HG03139 (cell line): Measurements from ENCODE around the gene CNN1.
A peak's percentile ranks its signal among the peaks of the same experiment; 100 is the strongest.
"Not testable (repeated sequence)": the region's sequence is repeated elsewhere in the genome, so short reads cannot be mapped to it uniquely, and the experiment has no call there.

Experiments
- ATAC-seq: cut with Tn5 transposase; IDR thresholded peaks from one replicate; pipeline ENCODE4 v1.9.1; 2021; ENCODE audit not compliant: unreplicated experiment

CNN1 gene

DNA sequence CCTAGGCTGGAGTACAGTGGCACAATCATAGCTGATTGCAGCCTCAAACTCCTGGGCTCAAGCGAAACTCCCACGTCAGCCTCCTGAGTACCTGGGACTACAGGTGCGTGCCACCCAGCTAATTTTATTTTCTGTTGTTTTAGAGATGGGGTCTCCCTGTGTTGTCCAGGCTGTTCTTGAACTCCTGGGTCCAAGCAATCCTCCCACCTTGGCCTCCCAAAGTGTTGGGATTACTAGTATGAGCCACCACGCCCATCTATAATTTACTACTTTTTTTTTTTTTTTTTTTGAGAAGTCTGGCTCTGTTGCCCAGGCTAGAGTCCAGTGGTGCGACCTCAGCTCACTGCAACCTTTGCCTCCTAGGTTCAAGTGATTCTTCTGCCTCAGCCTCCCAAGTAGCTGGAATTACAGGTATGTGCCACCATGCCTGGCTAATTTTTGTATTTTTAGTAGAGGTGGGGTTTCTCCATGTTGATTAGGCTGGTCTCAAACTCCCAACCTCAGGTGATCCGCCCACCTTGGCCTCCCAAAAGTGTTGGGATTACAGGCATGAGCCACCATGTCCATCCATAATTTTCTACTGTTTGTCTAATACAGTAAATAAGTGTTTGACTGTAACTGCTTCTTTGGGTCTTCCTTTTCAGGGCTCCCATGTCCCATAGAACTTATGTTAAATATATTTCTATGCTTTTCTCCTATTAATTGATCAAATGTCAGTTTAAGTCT lies 25.6 kb downstream of the CNN1 start:
- not testable (repeated sequence) for ATAC-seq

GRCh38 chr19:11565649-11565980 lies 27.0 kb downstream of the CNN1 start:
- not testable (repeated sequence) for ATAC-seq

DNA sequence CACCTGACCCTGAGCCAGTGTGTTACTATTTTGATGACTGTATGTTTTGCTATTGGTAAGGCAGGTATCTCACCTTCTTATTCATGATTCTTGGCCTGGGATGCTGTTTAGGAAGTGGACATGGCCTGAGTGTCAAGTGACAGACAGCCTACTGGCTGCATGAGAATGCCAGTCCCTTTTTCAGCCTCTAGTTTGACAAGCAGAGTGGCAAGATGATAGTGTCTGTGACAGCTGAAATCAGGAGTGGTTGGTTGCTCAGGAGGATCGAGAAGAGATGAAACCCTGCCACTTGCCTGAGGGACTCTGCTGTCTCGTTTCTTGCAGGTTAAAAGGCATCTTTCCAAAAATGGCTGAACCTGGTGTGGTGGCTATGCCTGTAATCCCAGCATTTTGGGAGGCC lies 27.5 kb downstream of the CNN1 start:
- ATAC-seq = no peak

DNA sequence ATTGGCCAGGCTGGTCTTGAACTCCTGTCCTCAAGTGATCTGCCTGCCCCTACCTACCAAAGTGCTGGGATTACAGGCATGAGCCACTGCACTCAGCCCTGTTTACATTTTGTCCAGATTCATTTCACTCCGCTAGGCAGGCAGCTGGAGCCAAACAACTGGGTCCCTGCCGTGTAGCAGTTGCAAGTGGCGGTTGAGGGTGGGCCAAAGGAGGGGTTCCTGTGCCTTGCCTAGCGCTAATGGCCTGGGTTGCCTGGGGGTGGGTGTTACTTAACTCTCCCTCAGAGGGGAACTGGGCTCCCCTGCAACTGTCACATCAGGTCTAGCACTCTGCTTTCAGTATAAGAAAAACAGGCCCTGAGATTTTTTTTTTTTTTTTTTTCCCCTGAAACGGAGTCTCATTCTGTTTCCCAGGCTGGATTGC lies 31.4 kb downstream of the CNN1 start:
- ATAC-seq = no peak

DNA sequence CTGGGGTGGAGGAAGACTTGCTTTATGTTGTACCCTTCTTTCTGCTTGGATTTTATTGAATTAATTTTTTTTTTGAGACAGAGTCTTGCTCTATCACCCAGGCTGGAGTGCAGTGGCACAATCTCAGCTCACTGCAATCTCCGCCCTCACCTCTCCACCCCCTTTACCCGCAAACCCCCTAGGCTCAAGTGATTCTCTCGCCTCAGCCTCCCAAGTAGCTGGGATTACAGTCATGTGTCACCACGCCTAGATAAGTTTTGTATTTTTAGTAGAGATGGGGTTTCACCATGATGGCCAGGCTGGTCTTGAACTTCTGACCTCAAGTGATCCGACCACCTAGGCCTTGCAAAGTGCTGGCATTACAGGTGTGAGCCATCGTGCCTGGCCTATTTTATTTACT lies 34.7 kb downstream of the CNN1 start:
- ATAC-seq = not testable (repeated sequence)

GRCh38 chr19:11573763-11574162 lies 35.1 kb downstream of the CNN1 start:
- not testable (repeated sequence) for ATAC-seq

DNA sequence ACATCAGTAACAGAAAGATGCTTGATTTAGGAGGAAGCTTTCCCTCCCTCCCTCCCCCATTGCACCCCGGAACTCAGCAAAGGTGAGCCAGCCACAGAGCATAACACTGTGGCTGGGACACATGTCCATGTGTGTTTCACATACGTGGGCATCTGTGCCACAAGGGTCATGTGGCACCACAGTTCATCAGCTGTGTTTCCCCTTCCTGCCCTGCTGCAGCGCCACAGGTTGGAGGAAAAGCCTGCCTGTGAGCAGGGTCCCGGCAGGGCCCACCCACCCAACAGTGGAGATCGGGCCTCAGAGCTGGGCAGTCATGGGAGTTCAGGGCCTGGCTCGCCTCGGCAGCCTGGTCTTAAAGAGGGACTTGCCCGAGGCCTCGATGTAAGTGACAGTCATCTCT lies 36.0 kb downstream of the CNN1 start:
- no peak for ATAC-seq

- no peak for ATAC-seq
Observed at GRCh38 chr19:11576227-11576626, 37.6 kb downstream of the CNN1 start.

DNA sequence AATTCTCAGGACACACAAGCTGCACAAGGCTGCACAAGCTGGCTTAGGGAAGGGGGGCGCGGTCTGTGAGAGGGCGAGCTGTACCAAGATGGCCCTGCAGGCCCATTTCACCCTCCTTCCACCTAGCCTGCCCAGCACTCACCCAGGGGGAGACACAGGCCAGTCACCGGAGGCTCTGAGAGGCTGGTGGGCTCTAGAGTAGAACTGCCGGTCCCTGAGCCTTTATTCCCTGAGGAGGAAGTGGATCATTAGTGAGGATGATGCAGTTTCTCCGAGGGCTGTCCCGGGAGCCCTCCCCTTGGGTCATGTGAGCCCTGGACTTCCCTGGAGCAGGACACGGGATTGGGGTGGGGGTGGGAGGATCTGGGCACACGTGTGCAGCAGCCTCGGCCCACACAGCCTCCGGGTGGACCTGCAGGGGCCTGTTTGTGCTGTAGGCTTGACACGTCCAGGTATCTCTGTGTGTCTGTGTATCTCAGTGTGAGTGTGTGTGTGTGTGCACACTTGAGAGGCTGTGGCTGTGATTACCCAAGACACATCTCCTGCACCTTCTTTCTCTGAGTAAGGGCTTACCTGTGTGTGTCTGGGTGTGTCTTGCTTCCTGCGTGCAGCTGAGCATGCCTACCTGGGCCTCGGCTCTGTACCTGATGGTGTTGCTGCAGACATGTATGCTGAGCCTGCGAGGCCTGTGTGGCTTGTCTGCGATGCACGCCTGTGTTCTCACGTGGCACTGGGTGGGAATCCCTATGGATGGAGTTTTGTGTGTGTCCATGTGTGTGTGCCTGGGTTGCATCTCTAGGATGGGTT lies 39.0 kb downstream of the CNN1 start, which contains the start of gene ACP5:
Gene ACP5, minus strand, starts transcription at position 195 of the 807 bp plus-strand sequence. CDS start 328 bp downstream, outside the sequence.
- ATAC-seq = no peak

- no peak for ATAC-seq
Observed at GRCh38 chr19:11578258-11579142, 39.8 kb downstream of the CNN1 start.

GRCh38 chr19:11580116-11580515 lies 41.5 kb downstream of the CNN1 start:
- no peak for ATAC-seq

DNA sequence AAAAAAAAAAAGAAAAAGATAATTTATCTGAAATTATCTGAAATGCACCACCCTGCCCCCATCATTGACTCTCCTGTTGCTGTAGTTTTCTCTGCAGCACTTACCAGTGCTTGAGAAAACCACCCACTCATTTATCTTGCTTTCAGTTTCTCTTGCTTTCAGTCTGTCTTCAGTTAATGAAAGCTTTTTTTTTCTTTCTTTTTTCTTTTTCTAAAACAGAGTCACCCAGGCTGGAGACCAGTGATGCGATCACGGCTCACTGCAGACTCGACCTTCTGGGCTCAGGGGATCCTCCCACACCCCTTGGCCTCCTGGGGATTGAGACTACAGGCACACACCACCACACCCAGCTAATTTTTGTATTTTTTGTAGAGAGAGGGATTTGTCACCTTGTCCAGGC lies 43.1 kb downstream of the CNN1 start:
- ATAC-seq = no peak

DNA sequence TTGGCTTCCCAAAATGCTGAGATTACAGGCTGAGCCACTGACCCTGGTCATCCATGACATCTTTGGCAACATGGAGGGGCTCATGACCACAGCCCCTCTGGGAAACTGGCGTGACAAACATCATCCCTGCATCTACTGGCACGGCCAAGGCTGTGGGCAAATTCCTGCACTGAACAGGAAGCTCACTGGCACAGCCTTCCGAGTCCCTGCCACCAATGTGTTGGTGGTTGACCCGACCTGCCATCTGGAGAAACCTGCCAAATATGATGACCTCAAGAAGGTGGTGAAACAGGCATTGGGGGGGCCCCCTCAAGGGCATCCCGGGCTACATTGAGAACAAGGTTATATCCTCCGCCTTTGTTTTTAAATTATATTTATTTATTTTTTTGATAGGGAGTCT lies 47.7 kb downstream of the CNN1 start:
- no peak for ATAC-seq

- no peak for ATAC-seq
Observed at GRCh38 chr19:11587302-11587974, 48.8 kb downstream of the CNN1 start.

DNA sequence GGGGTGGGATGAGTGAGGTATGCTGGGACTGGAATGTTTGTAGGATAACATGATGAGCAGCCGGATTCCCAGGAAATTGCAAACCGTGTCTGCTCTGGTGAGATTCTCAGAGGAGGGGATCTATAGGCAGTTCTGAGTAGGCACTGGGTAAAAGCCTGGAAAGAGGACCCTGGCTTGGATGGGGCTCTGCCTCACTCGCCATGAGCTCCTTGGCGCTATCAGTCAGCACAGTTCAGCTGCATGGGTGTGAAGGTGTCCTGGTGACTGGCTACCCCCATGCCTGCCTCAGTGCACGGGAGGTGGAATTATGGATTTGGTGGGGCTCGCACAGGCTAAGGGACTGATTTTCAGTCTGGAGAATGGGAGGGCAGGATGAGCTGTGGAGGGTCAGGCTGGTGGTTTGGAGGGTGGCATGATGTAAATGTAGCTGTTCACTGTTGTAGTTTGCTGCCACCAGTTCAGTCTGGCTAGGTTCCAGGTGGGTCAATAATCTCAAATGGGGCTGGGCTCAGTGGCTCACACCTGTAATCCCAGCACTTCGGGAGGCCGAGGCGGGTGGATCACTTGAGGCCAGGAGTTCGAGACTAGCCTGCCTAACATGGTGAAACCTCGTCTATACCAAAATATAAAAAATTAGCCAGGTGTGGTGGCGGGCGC lies 49.5 kb downstream of the CNN1 start:
- no peak for ATAC-seq

DNA sequence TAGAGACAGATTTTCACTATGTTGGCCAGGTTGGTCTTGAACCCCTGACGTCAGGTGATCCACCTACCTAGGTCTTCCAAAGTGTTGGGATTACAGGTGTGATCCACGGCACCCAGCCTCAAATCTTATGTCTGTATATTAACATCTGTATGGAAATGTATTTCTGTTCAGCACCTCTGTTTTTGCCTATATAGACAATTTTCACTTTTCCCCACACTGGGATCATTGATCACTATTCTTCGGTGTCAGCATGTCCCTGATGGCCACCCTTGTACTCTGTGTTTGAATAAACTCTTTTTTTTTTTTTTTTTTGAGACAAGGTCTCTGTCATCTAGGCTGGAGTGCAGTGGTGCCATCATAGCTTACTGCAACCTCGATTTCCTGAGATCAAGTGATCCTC lies 55.4 kb downstream of the CNN1 start:
- no peak for ATAC-seq

GRCh38 chr19:11596156-11596555 lies 57.5 kb downstream of the CNN1 start:
- no peak for ATAC-seq

GRCh38 chr19:11597202-11598102 lies 58.8 kb downstream of the CNN1 start, which contains the start of gene ZNF627:
TSS of gene ZNF627 (plus strand) at chr19:11597483. CDS start at chr19:11597628, 145 bp downstream.
- peak; percentile 92 for ATAC-seq

DNA sequence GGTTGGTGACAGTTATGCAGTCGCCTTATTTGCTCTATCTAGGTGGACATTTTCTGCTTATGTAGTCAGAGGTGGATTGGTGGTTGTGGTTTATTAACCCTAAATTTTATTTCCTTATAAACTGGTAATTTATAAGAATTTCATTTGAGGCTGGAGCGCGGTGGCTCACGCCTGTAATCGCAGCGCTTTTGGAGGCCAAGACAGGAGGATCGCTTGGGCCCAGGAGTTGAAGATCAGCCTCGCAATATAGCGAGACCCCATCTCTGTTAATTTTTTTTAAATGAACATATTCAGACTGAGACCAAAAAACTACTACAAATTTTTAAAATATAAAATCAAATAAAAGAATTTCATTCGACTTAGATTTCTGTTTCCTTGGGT lies 59.4 kb downstream of the CNN1 start:
- no peak for ATAC-seq
